Measurements from ENCODE around the gene NFE2L2.
"Not testable (repeated sequence)": the region's sequence is repeated elsewhere in the genome, so short reads cannot be mapped to it uniquely, and the experiment has no call there.

Gene NFE2L2

DNA sequence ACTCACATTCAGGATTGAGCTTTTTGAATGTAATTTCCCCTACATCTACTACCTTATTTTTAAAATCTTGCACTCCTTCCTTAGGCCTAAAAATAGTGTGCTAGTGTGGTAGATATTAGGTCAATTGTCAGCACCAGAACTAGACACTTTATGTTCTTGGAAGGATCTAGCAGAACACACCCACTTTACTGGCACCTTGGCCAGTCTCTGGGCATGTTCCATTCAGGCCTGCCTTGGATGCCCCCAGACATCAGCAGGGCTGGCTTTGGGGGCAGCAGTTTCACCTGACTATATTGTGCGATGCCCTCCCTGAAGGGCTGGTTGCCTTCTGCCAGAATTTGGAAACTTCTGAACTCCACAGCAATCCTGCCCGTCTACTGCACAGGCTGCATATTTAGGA lies 15.3 kb upstream of the NFE2L2 start:
- no peak for DNase-seq

DNA sequence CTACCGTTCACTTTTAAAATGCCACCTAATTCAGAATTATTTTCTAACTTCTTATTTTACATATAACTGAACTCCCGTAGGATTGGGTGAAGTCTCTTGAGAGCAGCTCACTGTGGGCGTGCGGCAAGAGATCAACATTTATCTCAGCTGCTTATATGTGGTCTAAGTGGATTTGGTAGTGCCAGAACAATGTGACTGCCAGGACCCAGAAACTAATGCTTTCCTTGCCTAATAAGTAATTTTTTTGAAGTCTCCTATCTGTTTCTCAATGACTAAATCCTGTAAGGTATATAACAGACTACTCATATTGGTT lies 11.2 kb upstream of the NFE2L2 start:
- DNase-seq = no peak

DNA sequence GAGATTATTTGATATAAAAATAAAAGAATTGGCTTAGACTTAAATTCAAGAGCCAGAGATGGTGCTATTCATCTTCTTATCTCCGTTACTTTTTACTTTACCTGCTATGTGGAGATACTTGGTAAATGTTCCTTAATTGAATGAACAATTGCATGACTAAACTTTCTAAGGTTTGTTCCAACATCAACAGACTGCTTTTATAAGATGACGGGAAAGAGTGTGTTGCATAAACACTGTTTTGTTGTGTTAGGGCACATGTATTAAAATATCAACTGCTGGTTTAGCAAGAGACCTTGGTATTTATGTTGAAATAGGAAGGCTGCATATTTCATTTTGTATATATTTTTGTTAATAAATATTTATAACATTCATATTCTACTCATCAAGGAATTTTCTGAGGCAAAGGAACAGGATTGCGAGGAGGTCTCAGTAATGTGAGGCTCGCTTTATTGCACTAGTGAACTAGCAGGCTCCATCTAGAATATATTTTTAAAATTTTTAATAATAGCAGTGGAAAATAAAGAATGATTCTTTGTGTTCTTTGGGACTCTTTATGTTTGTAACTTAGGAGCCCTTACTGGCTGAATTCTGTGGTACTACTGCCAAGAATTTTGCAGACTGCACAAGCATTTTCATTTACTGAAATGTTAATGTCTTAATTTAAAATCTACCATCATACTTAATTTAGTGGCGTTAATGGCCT lies 10.7 kb upstream of the NFE2L2 start:
- DNase-seq = no peak

DNA sequence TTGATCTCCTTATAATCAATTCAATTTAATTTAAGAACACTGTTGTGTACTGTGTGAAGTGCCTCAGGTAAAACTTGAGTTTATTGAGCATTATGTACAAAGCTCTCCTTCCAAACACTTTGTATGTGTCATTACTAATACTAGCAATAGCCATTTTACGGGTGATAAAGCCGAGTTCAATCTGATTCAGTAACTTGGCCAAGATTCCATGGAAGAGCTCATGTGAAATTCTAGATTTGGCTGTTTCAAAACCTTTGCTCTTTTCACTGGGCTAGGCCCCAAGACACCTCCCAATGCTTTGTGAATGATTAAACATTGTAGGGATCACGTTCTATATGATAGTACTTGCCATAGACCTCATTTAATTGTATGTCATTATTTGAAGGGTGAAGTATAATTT lies 8.9 kb upstream of the NFE2L2 start:
- DNase-seq = no peak

DNA sequence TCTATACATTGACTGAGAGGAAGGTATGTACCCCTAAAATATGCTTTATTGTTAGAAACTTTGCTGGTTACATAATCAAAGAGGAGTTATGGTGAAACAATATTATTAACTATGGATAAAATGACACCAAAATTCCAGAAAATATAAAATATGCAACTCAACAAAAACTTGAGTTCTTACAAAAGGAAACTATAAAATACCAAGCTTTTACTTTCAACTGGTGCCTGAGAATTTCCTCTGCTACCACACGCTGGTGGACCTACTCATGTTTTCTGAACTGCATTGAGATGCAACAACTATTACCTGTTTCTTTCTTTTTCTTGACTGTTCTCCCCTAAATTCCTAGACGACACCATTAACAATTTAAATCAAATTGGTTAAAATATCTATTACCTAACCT lies 8.2 kb upstream of the NFE2L2 start:
- no peak for DNase-seq

- DNase-seq = no peak
Observed at GRCh38 chr2:177271981-177272666, 7.6 kb upstream of the NFE2L2 start.

DNA sequence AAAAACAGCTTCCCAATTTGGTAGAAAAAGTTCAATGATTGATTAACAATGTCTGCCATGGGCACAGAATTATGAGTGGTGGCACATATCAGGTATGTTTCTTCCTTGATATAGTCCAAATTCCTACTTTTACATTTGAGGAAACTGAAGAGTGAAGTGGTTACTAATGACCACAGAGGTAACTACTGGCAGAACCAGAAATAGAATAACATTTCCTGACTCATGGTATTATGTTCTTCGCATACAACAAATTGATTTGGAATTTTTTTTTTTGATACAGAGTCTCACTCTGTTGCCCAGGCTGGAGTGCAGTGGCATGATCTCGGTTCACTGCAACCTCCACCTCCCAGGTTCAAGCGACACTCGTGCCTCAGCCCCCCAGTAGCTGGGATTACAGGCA lies 6.0 kb upstream of the NFE2L2 start:
- DNase-seq = no peak

GRCh38 chr2:177268901-177269300 lies 4.4 kb upstream of the NFE2L2 start:
- no peak for DNase-seq

GRCh38 chr2:177268187-177268871 lies 3.8 kb upstream of the NFE2L2 start:
- no peak for DNase-seq

DNA sequence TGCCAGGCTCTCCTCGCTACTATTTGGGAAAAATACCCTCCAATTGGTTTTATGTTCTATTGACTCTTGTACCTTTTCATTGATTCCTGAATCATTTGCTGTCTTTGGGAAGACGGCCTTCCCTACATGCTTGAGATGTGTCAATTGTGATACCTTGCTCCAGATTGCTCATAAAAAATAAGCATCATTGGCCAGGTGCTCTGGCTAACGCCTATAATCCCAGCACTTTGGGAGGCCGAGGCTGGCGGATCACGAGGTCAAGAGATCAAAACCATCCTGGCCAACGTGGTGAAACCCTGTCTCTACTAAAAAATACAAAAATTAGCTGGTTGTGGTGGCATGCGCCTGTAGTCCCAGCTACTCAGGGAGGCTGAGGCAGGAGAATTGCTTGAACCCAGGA lies 2.4 kb upstream of the NFE2L2 start:
- DNase-seq = not testable (repeated sequence)

DNA sequence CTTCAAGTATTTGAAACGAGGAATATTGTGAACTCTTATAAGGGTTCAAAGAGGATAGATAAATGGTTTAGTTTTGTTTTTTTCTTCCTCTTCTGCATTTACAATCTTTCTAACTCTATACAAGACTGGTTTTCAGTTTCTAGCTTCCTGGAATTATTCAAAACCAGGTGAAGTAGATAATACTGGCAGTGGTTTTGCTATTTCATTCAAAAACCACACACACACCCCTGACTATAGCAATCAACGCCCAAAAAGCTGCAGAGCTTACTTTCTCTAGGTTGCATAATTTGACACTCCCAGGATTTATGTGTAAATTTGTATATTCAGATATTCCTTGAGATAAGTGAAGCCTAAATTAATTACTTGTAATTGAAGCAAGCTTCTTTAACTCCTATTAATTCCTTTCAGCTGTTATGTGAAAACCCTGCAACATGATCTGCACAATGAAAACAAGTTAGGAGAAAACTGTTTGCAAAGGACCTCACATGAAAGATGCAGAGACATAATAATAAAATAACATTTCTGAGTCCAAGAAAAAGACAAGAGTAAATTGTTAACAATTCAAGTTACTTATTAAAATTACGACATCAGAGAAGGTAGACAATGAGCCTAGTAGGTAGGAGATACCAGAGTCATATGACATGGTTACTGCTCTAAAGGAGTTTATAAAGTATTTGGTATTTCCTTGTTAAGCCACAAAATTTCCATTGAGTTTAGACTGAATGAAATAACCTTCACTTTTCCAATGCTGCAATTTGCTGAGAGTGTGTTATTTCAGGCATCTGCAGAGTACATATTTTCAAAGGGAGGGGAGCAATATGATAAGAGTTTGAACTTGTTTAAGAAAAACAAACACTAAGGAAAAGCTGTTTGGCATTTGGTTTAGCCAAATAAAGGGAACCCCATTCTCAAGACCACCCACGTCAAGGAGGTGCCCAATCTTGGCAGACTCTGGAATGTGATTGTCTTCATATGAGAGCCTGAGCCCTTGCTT lies 1.6 kb upstream of the NFE2L2 start:
- peak; percentile 42 for DNase-seq

GRCh38 chr2:177264209-177264692 lies 276 bp downstream of the NFE2L2 start:
- peak; percentile 86 for DNase-seq

GRCh38 chr2:177263451-177264208 lies 897 bp downstream of the NFE2L2 start:
- DNase-seq = peak; percentile 99

DNA sequence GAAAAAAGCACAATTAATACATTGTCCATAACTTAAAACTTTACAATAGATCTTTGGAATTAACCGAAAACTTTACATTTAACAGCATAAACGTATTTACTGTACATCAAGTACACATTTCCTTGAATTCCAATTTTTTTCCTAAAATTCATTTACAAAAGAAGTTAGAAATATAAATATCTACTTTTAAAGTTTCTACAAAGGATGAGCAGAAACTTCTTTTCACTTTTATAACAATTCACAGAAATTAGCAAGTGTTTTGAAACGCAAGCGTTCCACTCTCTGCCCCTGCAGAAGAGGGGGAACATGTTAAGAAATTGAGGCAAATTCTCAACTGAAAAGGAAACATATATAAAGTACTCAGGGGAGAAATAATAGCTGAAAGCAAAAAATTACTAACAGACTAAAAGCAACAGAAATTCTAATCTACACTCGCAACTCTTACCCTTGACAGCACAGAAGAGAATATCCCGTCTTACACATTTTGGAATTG lies 1.5 kb downstream of the NFE2L2 start:
- no peak for DNase-seq

DNA sequence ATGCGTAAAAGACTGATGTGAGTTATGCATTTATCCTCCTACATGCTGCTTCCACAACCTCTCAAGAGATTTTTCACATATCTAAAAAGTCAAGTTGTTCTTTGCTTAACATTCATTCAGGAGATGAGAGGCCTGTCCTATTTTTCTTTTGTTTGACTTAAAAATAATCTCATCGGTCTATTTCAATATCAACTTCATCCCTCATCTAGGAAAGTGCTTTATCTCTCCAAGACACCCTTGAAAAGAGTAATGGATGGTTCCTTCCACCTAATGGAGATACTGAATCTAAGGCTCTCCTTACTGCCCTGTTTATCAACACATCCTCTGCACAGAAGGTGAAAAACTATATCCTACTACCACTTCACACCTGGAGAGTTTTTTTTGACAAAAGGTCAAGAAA lies 2.4 kb downstream of the NFE2L2 start:
- DNase-seq = peak; percentile 43

GRCh38 chr2:177261116-177262060 lies 3.1 kb downstream of the NFE2L2 start:
- peak; percentile 19 for DNase-seq

DNA sequence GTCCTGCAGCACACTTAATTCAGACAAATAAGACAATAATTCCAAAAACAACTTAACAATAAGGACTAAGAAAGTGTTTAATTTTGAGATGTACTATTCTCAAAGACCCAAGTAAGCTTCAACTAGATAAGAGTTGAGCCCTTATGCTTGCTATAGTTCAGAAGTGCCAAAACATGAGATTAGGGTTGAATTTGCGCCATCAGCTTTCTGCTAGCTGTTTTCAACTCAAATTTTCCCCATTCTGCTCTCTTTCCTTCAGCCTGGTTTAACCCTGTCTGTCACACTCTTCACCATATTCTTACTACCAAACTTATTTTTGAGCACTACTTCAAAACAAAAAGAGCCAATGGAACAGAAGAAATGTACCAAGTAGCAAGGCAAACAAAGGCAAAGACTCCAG lies 4.1 kb downstream of the NFE2L2 start:
- DNase-seq = no peak

DNA sequence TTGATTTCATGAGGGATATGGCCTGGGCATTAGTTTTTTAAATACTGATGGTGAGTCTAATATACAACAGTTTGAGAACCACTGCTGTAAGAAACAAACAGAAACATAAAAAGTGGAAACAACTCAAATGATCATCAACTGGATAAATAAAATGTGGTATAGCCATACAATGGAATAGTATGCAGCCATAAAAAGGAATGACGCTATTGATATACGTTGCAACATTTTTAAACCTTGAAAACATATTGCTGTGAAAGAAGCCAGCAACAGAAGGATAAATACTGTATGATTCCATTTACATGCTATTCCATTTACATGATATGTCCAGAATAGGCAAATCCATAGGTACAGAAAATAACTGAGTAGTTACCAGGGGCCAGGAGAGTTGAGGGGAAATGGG lies 6.5 kb downstream of the NFE2L2 start:
- DNase-seq = no peak

DNA sequence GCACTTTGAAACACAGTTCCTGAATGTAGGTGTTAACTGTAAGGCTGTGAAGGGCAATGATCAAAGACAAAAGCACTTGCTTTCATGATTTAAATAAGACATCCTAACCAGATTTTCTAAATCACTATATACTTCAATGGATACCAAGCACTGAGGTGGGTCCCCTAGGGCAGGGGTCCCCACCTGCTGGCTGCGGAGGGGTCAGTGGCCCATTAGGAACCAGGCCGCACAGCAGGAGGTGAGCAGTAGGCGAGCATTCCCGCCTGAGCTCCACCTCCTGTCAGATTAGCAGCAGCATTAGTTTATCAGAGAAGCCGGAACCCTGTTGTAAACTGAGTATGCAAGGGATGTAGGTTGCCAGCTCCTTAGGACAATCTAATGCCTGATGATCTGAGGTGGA lies 7.1 kb downstream of the NFE2L2 start:
- DNase-seq = no peak

DNA sequence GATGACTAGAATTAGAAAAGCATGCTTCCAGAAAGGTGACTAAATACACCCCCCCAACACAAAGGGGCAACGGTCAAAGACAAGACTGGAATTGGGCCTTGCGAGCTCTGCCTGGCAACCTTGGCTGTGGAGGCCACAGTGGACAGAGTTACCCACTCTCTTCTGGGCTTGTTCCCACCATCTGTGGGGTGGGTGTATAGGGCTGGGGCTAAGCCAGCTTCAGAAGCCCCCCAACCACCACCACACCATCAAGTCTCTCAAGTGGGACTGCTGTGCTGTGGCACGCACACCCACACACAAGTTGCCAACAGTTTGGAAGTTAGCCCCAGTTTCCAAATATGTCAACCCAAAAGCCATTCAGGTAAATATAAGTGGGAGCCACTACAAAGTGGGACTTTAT lies 7.8 kb downstream of the NFE2L2 start:
- no peak for DNase-seq

DNA sequence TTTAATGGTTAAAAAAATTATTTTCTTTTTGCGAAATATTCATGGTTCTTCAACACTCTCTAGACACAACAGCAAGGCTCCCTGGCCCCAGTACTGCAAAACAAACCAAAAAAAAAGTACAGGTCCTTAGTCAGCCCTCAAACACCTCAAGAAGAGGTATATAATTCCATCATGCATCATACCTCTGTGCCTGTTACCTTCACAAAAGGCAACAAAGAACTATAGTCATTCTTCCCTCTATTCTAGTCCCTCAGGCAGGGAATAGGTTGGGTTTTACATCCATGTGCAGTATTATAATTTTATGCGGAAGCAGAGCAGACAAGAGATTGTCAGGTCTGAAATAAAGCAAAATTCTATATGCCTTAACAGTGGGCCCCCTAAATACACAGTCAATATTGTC lies 8.5 kb downstream of the NFE2L2 start:
- no peak for DNase-seq
